HG03196 (cell line): ENCODE measurements around the gene CFAP54.
A peak's percentile ranks its signal among the peaks of the same experiment; 100 is the strongest.
"Not testable (repeated sequence)": the region's sequence is repeated elsewhere in the genome, so short reads cannot be mapped to it uniquely, and the experiment has no call there.

ENCODE experiments used
- ATAC-seq: cut with Tn5 transposase; IDR thresholded peaks from one replicate; pipeline ENCODE4 v1.9.1; 2021; ENCODE audit not compliant: unreplicated experiment

The CFAP54 gene

DNA sequence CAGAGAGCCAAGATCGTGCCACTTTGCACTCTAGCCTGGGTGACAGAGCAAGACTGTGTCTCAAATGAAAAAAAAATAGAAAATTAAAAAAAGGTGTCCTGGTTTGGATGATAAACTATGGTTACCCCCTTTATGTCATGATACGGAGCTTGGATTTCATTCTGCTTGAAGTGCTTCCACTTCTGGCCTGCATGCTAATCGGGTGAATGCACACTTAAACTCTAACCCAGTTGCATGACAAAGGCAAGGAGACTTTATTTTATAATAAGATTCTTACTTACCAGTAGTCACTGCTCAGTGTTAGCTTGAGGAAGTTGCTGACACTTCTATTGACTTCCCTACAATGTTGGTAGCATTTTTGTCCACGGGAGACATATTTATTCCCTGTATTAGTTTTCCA, 24.3 kb downstream of the CFAP54 start:
- ATAC-seq: no peak

GRCh38 chr12:96514328-96514727, 25.0 kb downstream of the CFAP54 start:
- ATAC-seq: peak; percentile 56

DNA sequence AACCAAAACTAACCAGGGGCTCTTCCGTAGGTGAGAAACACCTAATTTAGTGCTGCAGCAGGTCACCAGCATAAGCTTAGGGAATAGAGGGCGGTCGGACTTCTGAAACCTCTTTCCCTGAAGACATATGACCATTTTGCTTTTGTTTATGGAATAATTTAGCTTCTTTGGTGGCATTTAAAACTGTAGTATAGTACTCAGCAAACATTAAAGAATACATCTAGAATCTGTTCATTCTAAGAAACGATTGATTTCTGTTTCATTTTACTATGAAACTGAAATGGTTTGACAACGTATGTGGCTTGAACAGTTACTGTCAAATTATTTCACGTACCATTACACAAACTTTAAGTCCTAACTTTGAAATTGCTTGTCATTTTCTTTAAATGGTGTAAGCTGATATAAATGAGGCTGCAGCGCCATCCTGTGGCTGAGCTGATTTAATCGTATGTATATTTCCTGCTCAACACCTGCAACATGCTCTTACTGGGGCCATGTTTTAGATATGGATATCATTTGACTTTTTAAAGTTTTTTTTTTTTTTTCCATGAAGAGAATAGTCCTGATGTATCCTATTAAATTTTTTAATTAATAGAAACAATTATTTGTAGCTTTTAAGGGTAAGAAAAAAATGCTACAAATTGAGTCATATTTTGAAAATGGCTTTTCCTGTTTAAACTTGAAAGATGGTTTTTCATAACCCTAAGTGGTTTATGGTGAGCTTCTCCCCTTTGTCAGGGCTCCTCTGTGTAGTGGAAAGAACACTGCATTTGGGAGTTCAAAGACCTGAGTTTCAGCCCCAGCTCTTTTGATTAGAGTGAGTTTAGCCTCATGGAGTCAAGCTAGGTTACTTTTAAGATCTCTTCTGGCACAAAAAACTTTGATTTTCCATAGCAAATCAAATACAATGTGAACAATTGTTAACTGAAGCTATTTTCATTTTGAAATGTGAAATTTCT, 27.4 kb downstream of the CFAP54 start:
- peak; percentile 66 for ATAC-seq

- ATAC-seq: no peak
These were observed 31.4 kb downstream of the CFAP54 start for GRCh38 chr12:96520767-96521166.

- no peak for ATAC-seq
These were observed 32.7 kb downstream of the CFAP54 start for GRCh38 chr12:96521895-96522682.

- ATAC-seq: no peak
These were observed 33.3 kb downstream of the CFAP54 start for GRCh38 chr12:96522690-96523089.

DNA sequence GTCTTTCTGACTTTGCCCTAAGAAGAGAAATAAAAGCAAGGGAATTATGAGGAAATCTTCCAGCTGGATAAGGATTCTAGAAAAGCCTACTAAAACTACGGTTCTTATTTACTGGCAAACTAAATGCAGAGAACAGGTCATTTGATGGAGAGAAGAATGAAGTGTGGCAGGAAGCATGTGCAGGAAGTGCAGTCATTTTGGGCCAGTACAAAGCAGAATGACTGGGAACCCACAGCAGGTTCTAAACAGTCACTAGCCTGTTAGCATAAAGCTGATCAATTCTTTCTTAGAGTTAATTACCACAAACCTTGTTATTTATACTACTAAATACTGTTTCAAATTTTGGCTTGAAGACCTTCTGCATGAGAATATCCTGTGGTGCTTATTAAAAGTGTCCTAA, 36.7 kb downstream of the CFAP54 start:
- no peak for ATAC-seq

GRCh38 chr12:96529912-96530311, 40.5 kb downstream of the CFAP54 start:
- no peak for ATAC-seq

GRCh38 chr12:96534339-96534738, 45.0 kb downstream of the CFAP54 start:
- no peak for ATAC-seq

- ATAC-seq: no peak
These were observed 59.0 kb downstream of the CFAP54 start for GRCh38 chr12:96548384-96548783.

DNA sequence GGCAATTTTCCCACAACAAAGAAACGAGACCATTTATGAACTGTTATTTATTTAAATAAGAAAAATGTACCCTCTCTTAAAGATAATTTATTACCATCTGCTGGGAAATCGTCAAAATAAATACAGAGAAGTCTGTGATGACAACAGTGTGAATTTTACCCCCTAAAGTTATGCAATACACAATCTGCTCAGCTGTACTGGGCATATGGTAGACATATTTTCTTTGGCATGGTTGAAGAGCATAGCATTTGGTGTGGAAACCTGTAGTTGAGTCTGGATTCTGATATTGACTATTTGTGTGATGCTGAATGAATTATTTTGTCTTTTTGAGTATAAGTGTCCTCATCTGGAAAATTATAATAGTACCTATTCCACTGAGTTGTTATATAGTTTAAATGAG, 60.0 kb downstream of the CFAP54 start:
- ATAC-seq: no peak

- peak; percentile 19 for ATAC-seq
These were observed 81.2 kb downstream of the CFAP54 start for GRCh38 chr12:96570579-96570978.

DNA sequence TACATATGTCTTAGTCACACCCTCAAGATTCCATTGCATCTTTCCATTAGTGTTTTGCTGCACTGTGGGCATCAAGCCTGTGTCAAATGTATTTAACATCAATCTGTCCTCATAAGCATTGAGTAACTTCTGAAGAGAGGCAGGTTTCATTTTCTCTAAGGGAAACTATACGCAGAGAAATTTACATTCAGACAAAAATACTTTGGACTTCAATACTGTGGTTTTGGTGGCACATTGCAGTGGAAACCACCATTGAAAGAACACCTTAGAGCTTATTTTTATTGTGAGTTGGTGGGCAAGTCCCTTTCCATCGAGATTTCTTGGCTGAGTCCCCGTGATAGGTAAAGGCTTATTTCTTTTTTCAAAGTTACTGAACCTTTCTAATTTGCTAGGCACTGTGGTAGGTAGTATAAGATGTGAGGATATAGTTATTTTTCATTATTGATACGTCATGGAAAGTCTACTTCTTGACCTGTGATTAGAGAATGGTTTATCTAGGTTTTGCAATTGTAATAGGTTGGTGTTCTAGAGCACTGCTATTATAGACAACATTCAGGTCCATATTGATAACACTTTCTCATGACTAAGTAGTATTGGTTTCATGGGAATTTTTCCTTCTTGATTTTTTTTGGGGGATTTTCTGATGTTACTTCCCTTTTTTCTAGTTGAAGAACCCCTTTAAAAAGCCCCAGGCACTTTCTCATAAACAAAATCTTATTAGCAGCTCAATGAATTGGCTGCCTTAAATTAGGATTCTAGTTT, 81.9 kb downstream of the CFAP54 start:
- ATAC-seq: peak; percentile 90

DNA sequence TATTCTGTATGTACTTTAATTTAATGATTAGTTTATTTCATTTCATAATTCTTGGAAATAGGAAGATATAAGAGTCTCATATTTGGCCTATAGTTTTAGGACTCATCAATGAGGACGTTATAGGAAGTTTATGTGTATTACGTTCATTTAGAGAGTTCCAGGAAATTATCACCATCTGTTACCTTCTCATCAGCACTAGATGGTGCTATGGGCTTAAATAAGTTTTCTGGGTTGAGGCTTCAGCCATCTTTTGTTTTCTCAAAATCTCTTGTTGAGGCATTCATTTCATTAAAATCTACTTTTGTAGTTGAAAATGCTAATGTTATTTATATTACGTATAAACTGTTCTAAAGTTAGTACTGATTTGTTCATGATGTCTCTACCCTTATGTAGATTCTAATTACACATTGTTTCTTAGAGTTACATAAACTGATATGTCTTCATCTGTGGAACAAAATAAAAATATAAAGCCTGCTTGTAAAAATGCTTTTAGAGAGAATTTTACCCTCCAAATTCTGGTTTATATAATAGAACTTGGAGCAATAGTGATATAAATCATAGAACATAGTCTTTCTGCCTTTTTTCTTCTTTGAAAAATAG, 89.2 kb downstream of the CFAP54 start:
- peak; percentile 87 for ATAC-seq

GRCh38 chr12:96585977-96586376, 96.6 kb downstream of the CFAP54 start:
- no peak for ATAC-seq

- no peak for ATAC-seq
These were observed 98.3 kb downstream of the CFAP54 start for GRCh38 chr12:96587691-96588090.

DNA sequence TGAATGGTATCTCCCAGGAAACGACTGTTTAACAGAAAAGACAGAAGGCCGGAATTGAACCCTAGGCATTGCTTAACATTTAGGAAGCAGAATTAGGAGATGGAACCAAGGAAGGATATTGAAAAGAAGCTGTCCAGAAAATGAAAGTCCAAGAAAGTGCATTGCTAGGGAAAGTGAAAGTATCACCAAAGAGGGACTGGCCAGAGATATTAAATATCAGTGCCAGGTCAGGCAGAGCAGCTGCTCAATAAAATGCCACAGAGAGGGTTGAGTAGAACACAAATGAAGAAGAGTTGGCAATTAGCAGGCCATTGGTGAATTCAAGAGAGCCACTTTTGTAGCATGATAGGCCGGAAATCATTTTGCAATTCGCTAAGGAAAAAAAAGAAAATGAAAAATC, 101.6 kb downstream of the CFAP54 start:
- ATAC-seq: no peak

DNA sequence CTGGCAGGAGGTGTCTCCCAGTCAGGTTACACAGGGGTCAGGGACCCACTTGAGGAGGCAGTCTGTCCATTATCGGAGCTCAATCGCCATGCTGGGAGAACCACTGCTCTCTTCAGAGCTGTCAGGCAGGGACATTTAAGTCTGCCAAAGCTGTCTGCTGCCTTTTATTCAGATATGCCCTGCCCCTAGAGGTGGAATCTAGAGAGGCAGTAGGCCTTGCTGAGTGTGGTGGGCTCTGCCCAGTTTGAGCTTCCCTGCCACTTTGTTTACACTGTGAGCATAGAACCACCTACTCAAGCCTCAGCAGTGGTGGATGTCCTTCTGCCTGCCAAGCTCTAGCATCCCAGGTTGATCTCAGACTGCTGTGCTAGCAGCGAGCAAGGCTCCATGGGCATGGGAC, 115.0 kb downstream of the CFAP54 start:
- ATAC-seq: not testable (repeated sequence)

DNA sequence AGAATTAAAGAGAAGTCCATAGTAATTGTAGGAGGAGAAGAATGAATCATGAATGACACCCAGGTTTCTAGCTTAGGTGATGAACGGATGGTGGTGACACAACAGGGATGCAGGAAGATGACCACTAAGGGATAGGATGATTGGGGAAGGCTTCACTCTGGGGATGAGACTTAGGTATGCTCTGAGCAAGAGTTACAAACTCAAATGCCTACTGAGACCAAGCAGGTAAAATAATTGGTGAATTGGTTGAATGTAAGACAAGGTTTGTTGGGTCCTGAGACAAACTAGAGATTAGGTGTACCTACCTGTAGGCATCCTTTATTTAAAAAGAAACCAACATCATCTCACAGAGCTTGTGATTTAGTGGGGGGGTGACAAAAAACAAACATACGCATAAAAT, 116.3 kb downstream of the CFAP54 start:
- ATAC-seq: no peak

GRCh38 chr12:96606134-96606533, 116.8 kb downstream of the CFAP54 start:
- ATAC-seq: no peak

DNA sequence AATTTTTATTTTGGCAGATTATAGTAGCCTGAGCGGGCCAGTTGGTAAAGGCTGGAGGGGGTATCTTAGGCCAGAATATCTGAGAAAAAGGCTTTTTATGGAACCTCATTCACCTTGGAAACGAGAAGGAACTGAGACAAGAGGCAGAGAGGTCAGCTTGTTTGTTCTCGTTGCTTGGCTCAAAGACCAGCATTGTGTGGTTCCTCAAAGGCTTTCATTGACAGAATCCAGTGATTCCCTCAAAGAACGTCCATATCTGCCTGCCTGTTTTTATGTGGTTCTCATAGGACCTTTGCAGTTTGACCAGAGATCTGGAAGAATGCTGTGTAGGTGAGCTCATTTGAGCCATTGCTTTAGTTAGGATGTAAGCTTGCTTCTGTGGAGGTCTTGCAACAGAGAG, 117.3 kb downstream of the CFAP54 start:
- ATAC-seq: no peak
